Skin of body (tissue), 2 donors: ENCODE measurements around the gene DNMBP. TPM values are rescaled to one million over a fixed set of nuclear protein-coding genes. Genes with fewer than 3 reads are reported as not detected.
"Not testable (repeated sequence)": the region's sequence is repeated elsewhere in the genome, so short reads cannot be mapped to it uniquely, and the experiment has no call there.

Experiments
- DNase-seq: peaks from one replicate; lab custom pipeline; 2025; lab: John Stamatoyannopoulos, UW
- total RNA-seq: library from RNA; depleted of rRNA; stranded (reverse); fragments of >200 nt; gene quantifications from one replicate; pipeline ENCODE4 v1.2.3, GENCODE V29; 2014

DNMBP gene
- total RNA-seq, 1 donor from 2014 or later: 20.0 TPM

GRCh38 chr10:100014071-100014762 is 4.5 kb upstream of the DNMBP start:
- DNase-seq: no peak

- no peak for DNase-seq
These were observed 3.9 kb upstream of the DNMBP start for GRCh38 chr10:100013621-100014020.

GRCh38 chr10:100011906-100012305 is 2.2 kb upstream of the DNMBP start:
- DNase-seq: not testable (repeated sequence)

GRCh38 chr10:100009283-100009792 is 409 bp downstream of the DNMBP start:
- DNase-seq: no peak

- DNase-seq: peak; percentile 33
These were observed 952 bp downstream of the DNMBP start for GRCh38 chr10:100008708-100009282.

- peak; percentile 31 for DNase-seq
These were observed 1.6 kb downstream of the DNMBP start for GRCh38 chr10:100008142-100008522.

GRCh38 chr10:100007231-100008141 is 2.3 kb downstream of the DNMBP start:
- no peak for DNase-seq

GRCh38 chr10:100006243-100006886 is 3.4 kb downstream of the DNMBP start:
- DNase-seq: no peak

GRCh38 chr10:100004805-100005510 is 4.8 kb downstream of the DNMBP start:
- DNase-seq: no peak

- DNase-seq: no peak
These were observed 9.6 kb downstream of the DNMBP start for GRCh38 chr10:100000109-100000644.

- no peak for DNase-seq
These were observed 10.2 kb downstream of the DNMBP start for GRCh38 chr10:99999319-100000108.

- no peak for DNase-seq
These were observed 10.9 kb downstream of the DNMBP start for GRCh38 chr10:99998889-99999288.

- DNase-seq: peak; percentile 66
These were observed 12.8 kb downstream of the DNMBP start for GRCh38 chr10:99996671-99997648.

GRCh38 chr10:99995713-99996112 is 14.0 kb downstream of the DNMBP start:
- DNase-seq: no peak

GRCh38 chr10:99995269-99995668 is 14.5 kb downstream of the DNMBP start:
- no peak for DNase-seq

- DNase-seq: no peak
These were observed 14.9 kb downstream of the DNMBP start for GRCh38 chr10:99994801-99995200.

GRCh38 chr10:99993701-99994689 is 15.8 kb downstream of the DNMBP start:
- DNase-seq: peak; percentile 96
